HG03060 (cell line): Measurements from ENCODE around the gene DNAJC11.
"Not testable (repeated sequence)": the region's sequence is repeated elsewhere in the genome, so short reads cannot be mapped to it uniquely, and the experiment has no call there.

Experiments used
- ATAC-seq: cut with Tn5 transposase; IDR thresholded peaks from one replicate; pipeline ENCODE4 v1.9.1; 2021; ENCODE audit warnings: low read depth, moderate number of reproducible peaks; ENCODE audit not compliant: unreplicated experiment

DNAJC11 gene

GRCh38 chr1:6603238-6603914 lies 98.2 kb downstream of the DNAJC11 start:
- ATAC-seq = no peak

GRCh38 chr1:6602669-6603237 lies 98.9 kb downstream of the DNAJC11 start, which contains the start of gene KLHL21:
Gene KLHL21, minus strand, starts transcription at chr1:6602869. Its CDS starts 52 bp downstream, at chr1:6602817.
- no peak for ATAC-seq

GRCh38 chr1:6601923-6602668 lies 99.5 kb downstream of the DNAJC11 start:
- no peak for ATAC-seq

GRCh38 chr1:6601049-6601922 lies 100.3 kb downstream of the DNAJC11 start:
- ATAC-seq = no peak

- no peak for ATAC-seq
Measured at GRCh38 chr1:6600410-6601048, 101.1 kb downstream of the DNAJC11 start.

- ATAC-seq = not testable (repeated sequence)
Measured at GRCh38 chr1:6599991-6600390, 101.6 kb downstream of the DNAJC11 start.

- no peak for ATAC-seq
Measured at GRCh38 chr1:6599141-6599975, 102.3 kb downstream of the DNAJC11 start.

GRCh38 chr1:6597777-6598131 lies 103.9 kb downstream of the DNAJC11 start:
- ATAC-seq = no peak

GRCh38 chr1:6596886-6597776 lies 104.5 kb downstream of the DNAJC11 start:
- no peak for ATAC-seq

GRCh38 chr1:6596351-6596750 lies 105.3 kb downstream of the DNAJC11 start:
- ATAC-seq = no peak

- no peak for ATAC-seq
Measured at GRCh38 chr1:6594977-6595740, 106.5 kb downstream of the DNAJC11 start.

GRCh38 chr1:6593810-6594209 lies 107.8 kb downstream of the DNAJC11 start:
- no peak for ATAC-seq

GRCh38 chr1:6592865-6593593 lies 108.6 kb downstream of the DNAJC11 start:
- no peak for ATAC-seq

- ATAC-seq = no peak
Measured at GRCh38 chr1:6592441-6592840, 109.2 kb downstream of the DNAJC11 start.

- ATAC-seq = no peak
Measured at GRCh38 chr1:6591644-6592043, 110.0 kb downstream of the DNAJC11 start.

GRCh38 chr1:6591222-6591621 lies 110.4 kb downstream of the DNAJC11 start:
- no peak for ATAC-seq

- no peak for ATAC-seq
Measured at GRCh38 chr1:6590046-6590445, 111.6 kb downstream of the DNAJC11 start.
